ENCODE results near the gene PLXNC1.
"Not testable (repeated sequence)": the region's sequence is repeated elsewhere in the genome, so short reads cannot be mapped to it uniquely, and the experiment has no call there.

Gene PLXNC1

GRCh38 chr12:94308612-94309011 is 160.2 kb downstream of the PLXNC1 start:
- no peak for DNase-seq

DNA sequence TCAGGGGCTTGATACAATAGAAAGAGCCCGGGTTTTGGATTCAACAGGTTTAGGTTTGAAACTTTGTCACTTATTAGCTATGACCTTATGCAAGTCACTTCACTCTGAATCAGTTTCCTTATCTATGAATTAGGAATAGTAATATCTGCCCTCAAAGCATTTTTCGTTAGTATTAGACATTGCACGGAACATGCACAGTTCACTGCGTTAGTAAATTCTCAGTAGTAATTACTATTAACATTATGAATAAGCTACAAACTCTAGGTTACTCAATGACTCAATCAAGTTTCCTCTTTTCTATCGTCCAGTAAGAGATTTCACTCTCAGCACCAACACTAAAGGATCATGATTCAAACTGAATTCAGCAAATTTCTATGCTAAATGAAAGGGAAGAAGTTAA is 161.0 kb downstream of the PLXNC1 start:
- DNase-seq: no peak

DNA sequence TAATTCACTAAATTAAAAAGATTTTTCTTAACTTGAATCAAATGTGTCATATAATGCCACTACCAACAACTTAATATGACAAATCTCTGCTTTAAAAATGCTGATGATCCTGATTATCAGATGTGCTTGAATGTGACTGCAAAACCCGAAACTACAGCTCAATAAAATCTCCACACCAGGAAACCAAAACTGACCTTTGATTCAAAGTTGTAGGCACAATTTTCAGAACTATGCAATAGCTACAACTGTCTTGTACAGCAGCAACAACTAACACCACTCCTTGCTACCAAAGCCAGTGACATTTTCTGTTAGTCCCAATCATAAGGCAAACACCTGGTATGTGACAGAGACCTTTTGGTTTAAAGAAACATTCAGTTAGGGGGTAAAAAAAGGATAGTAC is 164.0 kb downstream of the PLXNC1 start:
- DNase-seq: no peak

- not testable (repeated sequence) for DNase-seq
These were observed 168.2 kb downstream of the PLXNC1 start for GRCh38 chr12:94316600-94316999.

GRCh38 chr12:94318181-94318580 is 169.8 kb downstream of the PLXNC1 start:
- no peak for DNase-seq

DNA sequence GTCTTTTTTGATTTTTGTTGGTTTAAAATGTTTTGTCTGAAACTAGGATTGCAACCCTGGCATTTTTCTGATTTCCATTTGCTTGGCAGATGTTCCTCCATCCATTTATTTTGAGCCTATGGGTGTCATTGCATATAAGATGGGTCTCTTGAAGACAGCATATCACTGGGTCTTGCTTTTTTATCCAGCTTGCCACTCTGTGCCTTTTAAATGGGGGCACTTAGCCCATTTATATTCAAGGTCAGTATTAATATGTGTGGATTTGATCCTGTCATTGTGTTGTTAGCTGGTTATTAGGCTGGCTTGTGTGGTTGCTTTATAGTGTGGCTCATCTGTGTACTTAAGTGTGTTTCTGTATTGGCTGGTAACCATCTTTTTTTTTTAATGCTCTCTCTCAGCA is 171.7 kb downstream of the PLXNC1 start:
- no peak for DNase-seq

DNA sequence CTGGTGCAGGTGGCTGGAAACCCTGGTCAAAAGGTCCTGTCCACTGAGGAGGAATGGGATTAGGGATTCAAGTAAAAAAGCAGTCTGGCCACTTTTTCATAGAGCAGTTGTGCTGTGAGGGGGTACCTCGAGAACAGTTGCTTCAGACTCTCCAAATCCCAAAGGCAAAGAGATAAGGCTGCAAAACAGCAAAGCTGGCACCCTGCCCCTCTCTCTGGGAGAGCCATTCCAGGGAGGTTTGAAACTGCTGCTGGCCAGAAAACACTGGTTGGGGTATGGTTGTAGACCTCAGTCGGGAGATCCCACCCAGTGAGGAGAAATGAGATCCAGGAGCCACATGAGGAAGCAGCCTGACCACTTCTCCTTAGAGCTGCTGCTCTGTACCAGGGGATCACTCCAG is 174.0 kb downstream of the PLXNC1 start:
- DNase-seq: no peak

DNA sequence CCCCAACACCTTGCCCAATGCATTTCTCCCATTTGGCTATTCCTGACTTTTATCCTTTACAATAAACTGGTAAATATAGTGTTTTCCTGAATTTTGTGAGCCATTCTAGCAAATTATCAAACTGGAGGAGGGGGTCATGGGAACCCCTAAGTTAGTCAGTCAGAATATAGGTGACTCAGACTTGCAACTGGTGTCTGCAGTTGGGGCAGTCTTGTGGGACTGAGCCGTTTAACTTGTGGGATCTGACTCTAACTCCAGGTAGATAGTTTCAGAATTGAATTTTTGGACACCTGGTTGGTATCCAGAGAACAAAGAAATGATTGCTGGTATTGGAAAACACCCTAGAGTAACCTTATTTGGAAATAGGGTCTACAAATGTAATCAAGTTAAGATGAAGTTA is 177.9 kb downstream of the PLXNC1 start:
- DNase-seq: no peak

GRCh38 chr12:94326727-94327126 is 178.3 kb downstream of the PLXNC1 start:
- DNase-seq: no peak

GRCh38 chr12:94327809-94328208 is 179.4 kb downstream of the PLXNC1 start:
- DNase-seq: no peak

GRCh38 chr12:94329366-94329765 is 181.0 kb downstream of the PLXNC1 start:
- DNase-seq: no peak

GRCh38 chr12:94333396-94333795 is 185.0 kb downstream of the PLXNC1 start:
- DNase-seq: no peak

DNA sequence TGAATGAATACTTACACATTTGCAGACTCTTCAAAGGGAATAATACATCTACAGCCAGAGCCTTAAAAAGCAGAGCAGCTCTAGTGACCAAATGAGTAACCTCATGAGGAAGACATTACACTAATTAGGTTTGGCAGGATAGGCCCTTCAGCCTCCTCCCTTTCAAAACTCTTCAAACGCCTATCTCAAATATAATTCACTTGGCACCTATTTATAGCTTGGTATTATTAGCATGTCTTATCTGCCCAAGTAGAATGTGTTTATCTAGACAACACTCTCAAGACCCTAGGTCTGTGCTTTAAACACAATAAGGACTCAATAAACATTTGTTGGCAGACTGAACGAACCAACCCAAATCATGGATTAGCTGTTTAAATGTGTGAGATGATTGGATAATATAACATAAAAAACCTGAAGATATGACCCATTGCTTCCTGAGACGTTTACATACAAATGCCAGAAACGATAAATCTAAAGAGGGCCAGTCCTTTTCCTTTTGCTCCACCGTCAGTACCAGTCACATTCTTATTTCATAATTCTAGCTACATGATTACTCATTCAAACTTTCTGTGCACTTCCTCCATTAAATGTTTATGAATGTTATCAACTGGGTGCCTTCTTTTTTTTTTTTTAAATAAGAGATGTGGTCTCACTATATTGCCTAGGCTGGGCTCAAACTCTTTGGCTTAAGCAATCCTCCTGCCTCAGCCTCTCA is 188.0 kb downstream of the PLXNC1 start:
- DNase-seq: peak; percentile 2

- DNase-seq: no peak
These were observed 189.8 kb downstream of the PLXNC1 start for GRCh38 chr12:94338006-94338794.

DNA sequence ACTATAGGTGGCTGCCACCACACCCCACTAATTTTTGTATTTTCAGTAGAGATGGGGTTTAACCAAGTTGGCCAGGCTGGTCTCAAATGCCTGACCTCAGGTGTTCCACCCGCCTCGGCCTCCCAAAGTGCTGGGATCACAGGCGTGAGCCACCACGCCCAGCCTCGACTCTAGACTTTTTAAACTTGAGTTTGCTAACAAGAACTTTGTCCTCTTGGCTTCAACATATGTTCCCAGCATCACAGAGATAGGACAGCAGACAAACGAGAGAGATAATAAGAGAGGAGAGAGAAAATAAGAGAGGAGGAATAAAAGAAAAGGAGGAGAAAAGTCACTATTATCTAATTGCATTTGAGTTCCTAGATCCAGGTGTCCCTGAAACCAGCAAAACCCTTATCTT is 192.2 kb downstream of the PLXNC1 start:
- DNase-seq: no peak

GRCh38 chr12:94353130-94353529 is 204.8 kb downstream of the PLXNC1 start:
- no peak for DNase-seq
